CD4-positive, alpha-beta T cell treated with Interleukin-6 at 100 ng/mL for 8 hours (primary cell): ENCODE results near the gene RHOBTB1.

ENCODE experiments used
- DNase-seq: peaks from one replicate; pipeline ENCODE4 v3.0.0-alpha.2; 2020; ENCODE audit warnings: mixed read lengths, low spot score

The RHOBTB1 gene

DNA sequence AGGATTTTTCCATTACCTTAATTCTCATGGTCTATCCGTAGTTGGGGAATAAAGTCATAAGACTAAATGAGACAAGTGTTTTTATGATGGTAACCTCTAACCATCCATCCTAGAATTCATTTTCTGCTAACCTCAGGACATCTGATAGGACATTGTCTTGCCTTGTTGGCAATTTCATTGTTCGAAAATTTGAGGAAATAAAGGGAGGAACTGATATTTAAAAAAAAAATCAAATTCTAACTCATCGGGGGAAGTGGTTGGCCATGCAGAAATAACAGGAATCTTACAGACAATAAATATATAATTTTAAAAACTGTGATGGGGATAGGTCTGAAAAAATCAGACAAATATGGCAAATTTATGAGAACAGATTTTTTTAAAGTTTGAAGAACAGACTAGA is 21.7 kb upstream of the RHOBTB1 start:
- DNase-seq: no peak

DNA sequence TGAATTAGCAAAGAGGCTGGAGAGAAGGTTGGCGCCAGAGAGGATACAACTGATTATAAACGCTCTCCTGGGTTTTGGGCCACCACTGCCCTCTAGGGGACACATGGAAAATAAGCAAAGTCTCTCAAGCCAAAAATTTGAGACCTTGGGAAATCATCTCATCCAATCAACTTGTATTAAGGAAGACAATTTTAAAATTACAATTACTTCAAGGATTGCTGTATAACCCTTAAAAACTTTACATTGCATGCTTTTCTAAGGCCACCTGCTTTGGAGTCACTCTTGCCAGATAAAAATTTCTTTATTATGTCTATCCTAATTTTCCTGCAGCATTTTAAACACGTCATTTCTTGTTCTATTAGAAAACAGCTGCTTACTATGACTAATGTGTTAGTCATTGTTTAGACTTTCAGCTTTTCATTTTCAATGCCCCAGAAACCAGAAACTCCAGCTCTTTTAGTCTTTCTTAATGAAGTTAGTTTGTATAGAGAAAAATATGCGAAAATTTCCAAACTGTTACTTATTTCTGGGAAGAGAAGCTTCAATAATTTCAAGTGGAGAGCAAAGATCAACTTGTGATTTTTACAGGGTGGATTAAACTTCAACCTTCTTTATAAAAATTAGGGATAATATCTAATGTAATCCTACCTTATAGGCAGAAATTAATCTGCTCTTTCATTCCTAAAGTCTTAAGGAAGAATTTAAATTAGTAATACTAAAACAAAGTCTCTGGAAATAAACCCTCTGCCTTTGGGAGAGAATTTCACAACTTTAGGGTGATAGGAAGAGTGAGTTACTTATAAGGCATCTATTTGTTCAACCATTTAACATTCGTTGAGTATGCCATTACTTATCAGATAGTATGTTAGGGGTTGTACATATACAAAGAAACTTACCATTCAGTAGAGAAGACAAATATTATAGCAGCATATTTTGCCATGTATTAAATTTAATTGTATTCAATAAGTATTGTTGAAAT is 20.6 kb upstream of the RHOBTB1 start:
- DNase-seq: peak; percentile 26

DNA sequence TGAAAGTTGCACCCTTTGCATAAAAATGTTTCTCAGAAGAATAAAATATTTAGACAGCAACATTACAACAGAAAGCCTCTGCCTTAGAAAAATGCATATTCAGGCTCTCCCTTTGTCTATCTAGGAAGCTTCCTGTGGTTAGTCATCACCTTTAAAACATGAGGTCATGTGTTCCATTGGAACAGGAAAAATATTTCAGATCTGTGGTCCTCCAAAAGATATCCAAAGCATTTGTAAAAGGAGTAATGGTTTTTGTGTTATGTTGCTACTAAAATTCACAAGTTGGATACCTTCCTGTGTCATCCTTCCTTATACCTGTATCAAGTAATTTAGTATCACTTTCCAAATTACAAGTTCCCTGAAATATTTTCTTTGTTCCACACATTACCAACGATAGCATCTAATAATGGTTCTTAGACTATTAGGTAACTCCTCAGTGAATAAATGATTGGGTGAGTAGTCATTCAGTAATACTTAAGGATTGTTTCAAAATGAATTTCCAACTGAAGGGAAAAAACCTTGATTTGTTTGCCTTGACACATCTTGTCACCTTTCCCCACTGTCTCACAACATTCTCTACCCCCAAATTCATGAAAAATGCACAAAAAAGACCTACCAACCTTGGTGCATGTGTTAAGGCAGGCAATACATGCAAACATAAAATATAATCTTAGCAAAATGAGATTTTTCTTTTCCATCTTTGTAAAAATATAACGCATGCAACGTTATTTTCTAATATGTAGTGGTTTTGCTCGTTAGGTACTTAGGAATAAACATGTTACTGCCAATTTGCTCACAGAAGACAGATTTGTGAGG is 19.7 kb upstream of the RHOBTB1 start:
- no peak for DNase-seq

DNA sequence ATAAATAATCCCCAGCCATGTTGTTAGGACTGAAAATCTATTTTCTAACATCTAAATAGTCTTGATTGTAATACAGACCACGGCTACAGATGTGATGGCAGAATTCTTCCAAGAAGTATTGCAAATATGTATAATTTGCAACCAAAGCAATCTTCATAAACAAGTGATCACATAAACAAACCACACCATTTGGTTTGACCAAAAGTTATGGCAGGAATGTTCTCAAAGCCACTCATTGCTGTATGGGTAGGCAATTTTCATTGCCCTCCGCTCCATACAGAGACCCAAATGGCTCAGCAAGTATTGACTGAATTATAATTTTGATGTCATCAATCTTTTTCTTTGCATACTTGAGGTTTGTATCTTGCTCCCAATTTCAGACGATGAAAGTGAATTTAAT is 19.0 kb upstream of the RHOBTB1 start:
- no peak for DNase-seq

- no peak for DNase-seq
These were observed 16.9 kb upstream of the RHOBTB1 start for GRCh38 chr10:60960913-60961312.

DNA sequence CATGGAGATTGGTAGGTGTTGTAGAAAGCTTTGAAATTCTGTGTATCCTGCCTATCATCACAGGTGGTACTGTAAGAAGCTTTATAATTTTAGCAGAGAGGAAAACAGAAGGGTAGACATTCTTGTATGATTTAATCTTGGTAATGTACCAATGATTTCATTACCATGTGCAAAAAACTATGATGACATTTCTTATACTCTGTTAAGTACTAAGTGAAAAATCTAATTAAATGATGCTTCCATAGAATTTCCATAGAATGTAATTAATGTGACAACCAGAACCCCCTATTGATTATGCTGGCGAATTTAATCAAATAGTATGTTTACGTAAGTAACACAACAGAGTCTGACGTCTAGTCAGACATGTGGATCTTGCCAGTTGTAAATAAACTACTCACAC is 16.0 kb upstream of the RHOBTB1 start:
- no peak for DNase-seq

GRCh38 chr10:60958892-60959601 is 15.1 kb upstream of the RHOBTB1 start:
- DNase-seq: no peak

DNA sequence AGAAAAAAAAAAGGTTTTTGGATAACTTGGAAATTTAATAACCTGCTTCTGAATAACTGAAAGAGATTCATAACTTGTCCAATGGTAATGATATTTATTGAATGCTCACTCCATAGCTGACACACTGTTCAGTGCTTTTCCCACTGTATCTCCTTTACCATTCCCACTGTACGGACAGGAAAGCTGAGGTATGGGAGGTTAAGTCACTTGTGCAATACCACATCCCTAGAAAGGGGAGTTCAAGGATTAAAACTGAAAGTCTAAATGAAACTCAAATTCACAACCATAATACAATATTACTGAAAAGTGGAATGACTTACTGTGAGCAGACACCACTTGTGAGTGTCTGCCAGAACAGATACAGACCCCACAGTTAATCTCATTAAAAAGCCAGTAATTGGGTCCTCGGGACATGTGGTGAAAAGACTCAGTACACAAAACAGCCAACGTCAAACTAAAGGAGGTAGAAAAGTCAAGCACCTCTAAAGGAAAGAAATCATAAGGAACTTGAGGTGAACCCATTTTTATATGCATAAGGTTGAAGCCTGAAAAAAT is 13.8 kb upstream of the RHOBTB1 start:
- no peak for DNase-seq

DNA sequence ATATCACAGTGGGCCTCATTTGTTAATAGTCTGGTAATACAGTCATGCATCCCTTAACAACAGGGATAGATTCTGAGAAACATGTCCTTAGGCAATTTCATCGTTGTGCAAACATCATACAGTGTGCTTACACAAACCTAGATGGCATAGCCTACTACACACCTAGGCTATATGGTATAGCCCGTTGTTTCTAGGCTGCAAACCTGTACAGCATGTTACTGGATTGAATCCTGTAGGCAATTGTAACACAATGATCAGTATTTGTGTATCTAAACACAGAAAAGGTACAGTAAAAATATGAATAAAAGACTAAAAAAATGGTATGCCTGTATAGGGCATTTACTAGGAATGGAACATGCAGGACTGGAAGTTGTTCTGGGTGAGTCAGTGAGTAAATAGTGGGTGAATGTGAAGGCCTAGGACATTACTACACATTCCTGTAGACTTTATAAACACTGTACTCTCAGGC is 12.0 kb upstream of the RHOBTB1 start:
- no peak for DNase-seq

GRCh38 chr10:60955316-60955715 is 11.3 kb upstream of the RHOBTB1 start:
- no peak for DNase-seq

GRCh38 chr10:60954035-60954434 is 10.1 kb upstream of the RHOBTB1 start:
- DNase-seq: no peak

- no peak for DNase-seq
These were observed 9.4 kb upstream of the RHOBTB1 start for GRCh38 chr10:60953420-60953819.

GRCh38 chr10:60952846-60953220 is 8.8 kb upstream of the RHOBTB1 start:
- no peak for DNase-seq

- DNase-seq: no peak
These were observed 8.3 kb upstream of the RHOBTB1 start for GRCh38 chr10:60952067-60952845.

GRCh38 chr10:60951272-60951724 is 7.3 kb upstream of the RHOBTB1 start:
- no peak for DNase-seq

DNA sequence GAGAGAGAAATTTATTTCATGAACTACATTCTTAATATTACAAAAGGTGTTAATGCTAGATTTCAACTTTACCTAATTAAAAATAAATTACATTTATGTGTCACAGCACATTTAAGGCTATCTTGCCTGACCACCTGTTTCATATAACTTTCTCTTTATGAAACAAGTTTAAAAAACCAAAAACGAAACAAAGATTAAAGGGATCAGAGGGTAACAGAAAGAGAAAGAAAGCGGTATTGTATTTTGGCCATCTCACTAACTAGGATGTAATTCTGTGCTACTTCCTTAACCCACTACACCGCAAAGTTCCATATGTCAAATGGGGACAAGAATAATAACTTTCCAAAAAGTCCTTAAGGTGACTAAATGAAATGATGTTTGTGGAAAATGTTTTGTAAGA is 6.3 kb upstream of the RHOBTB1 start:
- DNase-seq: no peak

DNA sequence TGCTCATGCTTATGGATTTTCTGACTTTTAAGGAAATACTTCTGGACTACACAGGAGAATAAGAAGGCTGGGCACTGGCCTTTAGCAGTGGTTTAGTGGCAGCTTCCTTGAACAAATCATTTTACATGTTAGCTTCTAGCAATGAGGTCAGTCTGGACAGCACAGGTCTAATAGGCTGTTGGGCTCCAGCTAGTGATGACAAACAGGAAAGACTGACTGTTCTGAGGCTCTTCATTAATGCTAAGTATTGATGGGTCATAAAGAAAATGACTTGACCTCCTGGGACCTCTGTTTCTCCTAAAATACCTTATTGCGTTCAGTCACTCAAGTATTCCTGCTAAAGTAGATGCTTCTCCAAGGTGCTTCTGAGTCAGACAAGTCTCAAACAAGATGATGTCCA is 4.9 kb upstream of the RHOBTB1 start:
- no peak for DNase-seq

GRCh38 chr10:60944910-60945297 is 919 bp upstream of the RHOBTB1 start:
- DNase-seq: no peak

DNA sequence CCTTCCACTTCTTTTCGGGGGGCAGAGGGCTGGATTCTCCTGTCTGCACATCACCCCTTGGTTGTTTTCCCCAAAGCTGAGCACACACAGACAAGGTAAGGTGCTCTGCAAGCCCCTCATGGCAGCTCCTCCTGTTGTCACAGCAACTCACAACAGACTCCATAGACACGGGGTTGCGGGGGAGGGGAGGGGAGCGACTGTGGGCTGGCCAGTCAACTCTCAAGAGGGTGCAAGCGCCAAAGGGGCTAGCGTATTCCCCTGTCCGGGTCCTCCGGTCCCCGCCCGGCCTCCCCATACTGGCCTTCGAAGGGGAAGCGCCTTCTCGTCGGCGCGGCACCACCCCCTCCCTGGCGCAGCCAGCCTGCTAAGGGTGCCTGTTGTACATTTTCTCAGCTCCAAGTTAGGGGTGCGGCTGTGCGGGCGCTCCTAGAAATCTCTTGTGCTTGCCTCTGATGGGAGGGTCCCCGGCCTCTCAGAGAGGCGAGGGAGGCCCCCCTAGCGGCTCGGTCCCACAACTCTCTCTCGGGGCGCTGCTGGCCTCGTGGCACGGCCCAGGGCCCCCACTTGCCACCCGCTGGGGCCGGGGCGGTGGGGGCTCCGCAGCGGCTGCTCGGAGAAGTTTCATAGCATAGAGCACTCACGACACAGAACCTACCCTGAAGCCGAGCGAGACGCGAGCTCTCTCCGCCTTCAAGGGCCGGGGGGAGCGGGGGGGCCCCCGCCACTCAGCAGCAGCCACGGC is 498 bp downstream of the RHOBTB1 start:
- DNase-seq: no peak

DNA sequence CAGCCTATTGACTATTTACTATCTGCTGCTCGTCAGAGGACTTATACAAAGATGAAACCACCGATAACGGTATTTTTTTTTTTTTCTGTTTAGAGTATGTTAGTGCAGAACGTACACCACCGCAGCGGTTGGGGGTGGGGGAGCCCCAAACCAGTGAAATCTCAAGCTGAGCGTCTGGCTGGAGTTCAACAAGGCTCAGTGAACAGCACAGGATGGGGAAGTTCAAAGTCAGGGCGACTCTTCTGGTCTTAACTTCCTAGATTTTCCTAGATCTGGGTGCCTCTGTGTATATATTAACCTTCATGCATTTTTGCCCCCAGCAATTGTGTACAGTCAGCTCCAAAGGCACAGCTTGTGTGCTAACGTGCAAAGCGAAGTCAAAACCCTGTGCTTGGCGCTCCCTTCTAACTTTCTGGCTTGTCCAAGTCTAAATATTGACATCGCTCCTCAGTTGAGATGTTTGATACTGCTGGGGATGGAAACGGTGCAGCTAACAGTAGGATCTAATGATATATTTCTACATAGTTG is 1.1 kb downstream of the RHOBTB1 start:
- DNase-seq: no peak
